ENCODE measurements around the gene FADS6. TPM values are rescaled to one million over a fixed set of nuclear protein-coding genes. Genes with fewer than 3 reads are reported as not detected.

The FADS6 gene
- total and polyA plus RNA-seq, 7 donors = 0.01 TPM; not detected in 6

GRCh38 chr17:74882517-74883240, 10.8 kb downstream of the FADS6 start:
- Histone ChIP-seq H3K27ac (no peak overlapping the region), H3K4me3 (no peak overlapping the region), H3K27me3 (ENCODE audit: insufficient read depth in 3 of 3, low read length in 2 of 3) (peaks cover 0 to 15% (median 4%) of the 10 kb centered on the region in 3 donors), H3K9me3 (no peaks in the 10 kb centered on the region), H3K4me1 (no peaks in the 10 kb centered on the region), H3K36me3 (ENCODE audit: insufficient read depth in 1 of 2, low read depth in 1 of 2) (no peaks in the 10 kb centered on the region)
- intact Hi-C loops (cut with DNase I) = no loop called here
- TF ChIP-seq CTCF (IDR thresholded peaks at IDR 0.05) = no peak
- ATAC-seq (no peak), DNase-seq (no peak)
- 63 to 70% (median 65%) methylated on average over 20 of the region's 20 CpGs for whole genome bisulfite sequencing, 3 donors

- TF ChIP-seq CTCF (IDR thresholded peaks at IDR 0.05) = no peak
- H3K4me3 ChIP-seq = no peak overlapping the region
- H3K9me3 ChIP-seq = no peaks in the 10 kb centered on the region
- H3K27ac ChIP-seq = no peak overlapping the region
- intact Hi-C loops (cut with DNase I) = no loop called here
- H3K36me3 ChIP-seq (ENCODE audit: insufficient read depth in 1 of 2, low read depth in 1 of 2) = no peaks in the 10 kb centered on the region
- DNase-seq (no peak), ATAC-seq (no peak)
- no peaks in the 10 kb centered on the region for H3K4me1 ChIP-seq
- peaks cover 0 to 11% (median 4%) of the 10 kb centered on the region in 3 donors for H3K27me3 ChIP-seq (ENCODE audit: insufficient read depth in 3 of 3, low read length in 2 of 3)
- WGBS, 3 donors = 53 to 59% (median 55%) methylated on average over 11 of the region's 11 CpGs
Observed at GRCh38 chr17:74881073-74881472, 12.4 kb downstream of the FADS6 start.

- whole genome bisulfite sequencing, 3 donors = 78 to 79% (median 78%) methylated on average over 16 of the region's 16 CpGs
- no peak for TF ChIP-seq CTCF (IDR thresholded peaks at IDR 0.05)
- H3K27me3 ChIP-seq (ENCODE audit: insufficient read depth in 3 of 3, low read length in 2 of 3) = peaks cover 0 to 11% (median 4%) of the 10 kb centered on the region in 3 donors
- no peak overlapping the region for H3K4me3 ChIP-seq
- H3K4me1 ChIP-seq = peaks cover under 1% of the 10 kb centered on the region
- no peaks in the 10 kb centered on the region for H3K9me3 ChIP-seq
- ATAC-seq (no peak), DNase-seq (no peak)
- intact Hi-C loops (cut with DNase I) = no loop called here
- no peak overlapping the region for H3K27ac ChIP-seq
- no peaks in the 10 kb centered on the region for H3K36me3 ChIP-seq (ENCODE audit: insufficient read depth in 1 of 2, low read depth in 1 of 2)
Observed at GRCh38 chr17:74879308-74879707, 14.1 kb downstream of the FADS6 start.

GRCh38 chr17:74878658-74879057, 14.8 kb downstream of the FADS6 start:
- DNase-seq (no peak), ATAC-seq (no peak)
- H3K27me3 ChIP-seq (ENCODE audit: insufficient read depth in 3 of 3, low read length in 2 of 3) = peaks cover 0 to 5% (median 4%) of the 10 kb centered on the region in 3 donors
- no peak overlapping the region for H3K27ac ChIP-seq
- H3K4me3 ChIP-seq = no peak overlapping the region
- TF ChIP-seq CTCF (IDR thresholded peaks at IDR 0.05) = no peak
- no peaks in the 10 kb centered on the region for H3K36me3 ChIP-seq (ENCODE audit: insufficient read depth in 1 of 2, low read depth in 1 of 2)
- intact Hi-C loops (cut with DNase I) = no loop called here
- WGBS, 3 donors = 68 to 81% (median 72%) methylated on average over 2 of the region's 2 CpGs
- peaks cover 7% of the 10 kb centered on the region for H3K4me1 ChIP-seq
- H3K9me3 ChIP-seq = no peaks in the 10 kb centered on the region
